ENCODE measurements around the gene DZIP1.

- TF ChIP-seq ZFX (IDR thresholded peaks at IDR 0.05) (no peak), CTCF (conservative IDR thresholded peaks at IDR 0.05) (peak; percentile 71)
These were observed 107.8 kb downstream of the DZIP1 start for GRCh38 chr13:95536632-95537241.

Data from C4-2B (cell line).